ENCODE measurements around the gene ZP3. TPM values are rescaled to one million over a fixed set of nuclear protein-coding genes. Genes with fewer than 3 reads are reported as not detected.
A peak's percentile ranks its signal among the peaks of the same experiment; 100 is the strongest.
"Not testable (repeated sequence)": the region's sequence is repeated elsewhere in the genome, so short reads cannot be mapped to it uniquely, and the experiment has no call there.

Gene ZP3
- total and polyA plus RNA-seq, 4 donors, result 0.74 to 15.7 (median 3.4) TPM

DNA sequence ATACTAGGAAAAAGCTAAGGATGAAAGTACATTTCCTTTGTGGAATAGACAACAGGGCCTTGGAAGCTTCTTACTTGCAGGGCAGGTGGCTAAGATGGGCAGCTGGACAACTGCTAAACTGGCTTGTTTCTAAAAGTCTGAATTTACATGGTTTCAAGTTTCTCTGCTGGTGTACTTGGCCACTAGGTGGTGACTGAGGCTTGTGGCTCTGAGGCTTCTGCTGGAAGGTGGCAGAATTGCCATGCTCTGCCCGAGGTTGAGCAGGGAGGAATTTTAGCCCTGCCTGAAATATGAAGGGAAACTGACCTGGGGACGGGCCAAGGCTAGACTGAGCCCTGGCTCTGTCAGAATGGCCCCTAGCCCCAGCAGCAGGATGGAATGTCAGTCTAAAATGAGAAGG is 13.1 kb downstream of the ZP3 start:
- H3K4me3 ChIP-seq; H3K36me3 ChIP-seq (ENCODE audit: control insufficient read depth in 4 of 4, insufficient read depth in 4 of 4, low read length in 4 of 4); H3K4me1 ChIP-seq (ENCODE audit: control insufficient read depth in 5 of 5, insufficient read depth in 5 of 5, low read length in 5 of 5); H3K27me3 ChIP-seq (ENCODE audit: control insufficient read depth in 3 of 3, insufficient read depth in 3 of 3, low read length in 2 of 3); H3K9me3 ChIP-seq (ENCODE audit: control insufficient read depth in 4 of 4, insufficient read depth in 3 of 4, low read length in 3 of 4); H3K27ac ChIP-seq (ENCODE audit: low read depth in 1 of 2, low read length in 1 of 2); H3K9ac ChIP-seq (ENCODE audit: insufficient read depth in 1 of 2, low read length in 2 of 2): not testable (repeated sequence)
- TF ChIP-seq, protein P1, sequence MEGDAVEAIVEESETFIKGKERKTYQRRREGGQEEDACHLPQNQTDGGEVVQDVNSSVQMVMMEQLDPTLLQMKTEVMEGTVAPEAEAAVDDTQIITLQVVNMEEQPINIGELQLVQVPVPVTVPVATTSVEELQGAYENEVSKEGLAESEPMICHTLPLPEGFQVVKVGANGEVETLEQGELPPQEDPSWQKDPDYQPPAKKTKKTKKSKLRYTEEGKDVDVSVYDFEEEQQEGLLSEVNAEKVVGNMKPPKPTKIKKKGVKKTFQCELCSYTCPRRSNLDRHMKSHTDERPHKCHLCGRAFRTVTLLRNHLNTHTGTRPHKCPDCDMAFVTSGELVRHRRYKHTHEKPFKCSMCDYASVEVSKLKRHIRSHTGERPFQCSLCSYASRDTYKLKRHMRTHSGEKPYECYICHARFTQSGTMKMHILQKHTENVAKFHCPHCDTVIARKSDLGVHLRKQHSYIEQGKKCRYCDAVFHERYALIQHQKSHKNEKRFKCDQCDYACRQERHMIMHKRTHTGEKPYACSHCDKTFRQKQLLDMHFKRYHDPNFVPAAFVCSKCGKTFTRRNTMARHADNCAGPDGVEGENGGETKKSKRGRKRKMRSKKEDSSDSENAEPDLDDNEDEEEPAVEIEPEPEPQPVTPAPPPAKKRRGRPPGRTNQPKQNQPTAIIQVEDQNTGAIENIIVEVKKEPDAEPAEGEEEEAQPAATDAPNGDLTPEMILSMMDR (IDR thresholded peaks at IDR 0.05; ENCODE audit: control extremely low read depth, extremely low read depth), result peak; percentile 55
- peak; percentile 59 to 79 (median 71) for DNase-seq
- 0 to 12% methylated on average over 1 to 2 of the region's 2 CpGs for WGBS, 2 donors
- peak; percentile 79 for ATAC-seq (ENCODE audit: insufficient read depth, low FRiP score)

GRCh38 chr7:76439120-76439888 is 14.6 kb downstream of the ZP3 start:
- H3K27ac ChIP-seq (ENCODE audit: low read depth in 1 of 2, low read length in 1 of 2); DNase-seq; H3K4me1 ChIP-seq (ENCODE audit: control insufficient read depth in 5 of 5, insufficient read depth in 5 of 5, low read length in 5 of 5); H3K27me3 ChIP-seq (ENCODE audit: control insufficient read depth in 3 of 3, insufficient read depth in 3 of 3, low read length in 2 of 3); H3K9me3 ChIP-seq (ENCODE audit: control insufficient read depth in 4 of 4, insufficient read depth in 3 of 4, low read length in 3 of 4); H3K36me3 ChIP-seq (ENCODE audit: control insufficient read depth in 4 of 4, insufficient read depth in 4 of 4, low read length in 4 of 4); H3K9ac ChIP-seq (ENCODE audit: insufficient read depth in 1 of 2, low read length in 2 of 2); H3K4me3 ChIP-seq: not testable (repeated sequence)
- whole genome bisulfite sequencing, 2 donors, result 84 to 98% methylated on average over 4 of the region's 7 CpGs
- peak; percentile 14 for ATAC-seq (ENCODE audit: insufficient read depth, low FRiP score)

- not testable (repeated sequence) for H3K9me3 ChIP-seq (ENCODE audit: control insufficient read depth in 4 of 4, insufficient read depth in 3 of 4, low read length in 3 of 4); H3K27me3 ChIP-seq (ENCODE audit: control insufficient read depth in 3 of 3, insufficient read depth in 3 of 3, low read length in 2 of 3); H3K4me1 ChIP-seq (ENCODE audit: control insufficient read depth in 5 of 5, insufficient read depth in 5 of 5, low read length in 5 of 5); H3K9ac ChIP-seq (ENCODE audit: insufficient read depth in 1 of 2, low read length in 2 of 2); H3K4me3 ChIP-seq; ATAC-seq (ENCODE audit: insufficient read depth, low FRiP score); DNase-seq; H3K36me3 ChIP-seq (ENCODE audit: control insufficient read depth in 4 of 4, insufficient read depth in 4 of 4, low read length in 4 of 4); H3K27ac ChIP-seq (ENCODE audit: low read depth in 1 of 2, low read length in 1 of 2)
- 90 to 94% methylated on average over 4 of the region's 4 CpGs for WGBS, 2 donors
Measured at GRCh38 chr7:76440404-76440803, 15.7 kb downstream of the ZP3 start.

DNA sequence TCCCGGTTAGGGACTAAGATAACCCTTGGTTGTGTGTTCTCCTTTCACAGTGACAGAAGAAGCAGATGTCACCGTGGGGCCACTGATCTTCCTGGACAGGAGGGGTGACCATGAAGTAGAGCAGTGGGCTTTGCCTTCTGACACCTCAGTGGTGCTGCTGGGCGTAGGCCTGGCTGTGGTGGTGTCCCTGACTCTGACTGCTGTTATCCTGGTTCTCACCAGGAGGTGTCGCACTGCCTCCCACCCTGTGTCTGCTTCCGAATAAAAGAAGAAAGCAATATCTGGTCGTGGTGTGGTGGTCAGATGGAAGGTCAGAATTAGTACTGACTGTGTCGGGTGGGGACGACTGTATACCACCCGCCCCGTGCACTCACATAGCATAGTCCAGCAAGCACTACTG is 17.0 kb downstream of the ZP3 start:
- not testable (repeated sequence) for ATAC-seq (ENCODE audit: insufficient read depth, low FRiP score); H3K9me3 ChIP-seq (ENCODE audit: control insufficient read depth in 4 of 4, insufficient read depth in 3 of 4, low read length in 3 of 4); H3K4me3 ChIP-seq; H3K27ac ChIP-seq (ENCODE audit: low read depth in 1 of 2, low read length in 1 of 2); H3K9ac ChIP-seq (ENCODE audit: insufficient read depth in 1 of 2, low read length in 2 of 2); DNase-seq; H3K4me1 ChIP-seq (ENCODE audit: control insufficient read depth in 5 of 5, insufficient read depth in 5 of 5, low read length in 5 of 5); H3K36me3 ChIP-seq (ENCODE audit: control insufficient read depth in 4 of 4, insufficient read depth in 4 of 4, low read length in 4 of 4); H3K27me3 ChIP-seq (ENCODE audit: control insufficient read depth in 3 of 3, insufficient read depth in 3 of 3, low read length in 2 of 3)
- WGBS, 2 donors, result 70 to 100% methylated on average over 1 to 2 of the region's 10 CpGs

GRCh38 chr7:76442664-76443446 is 18.1 kb downstream of the ZP3 start:
- ATAC-seq (ENCODE audit: insufficient read depth, low FRiP score); DNase-seq; H3K27me3 ChIP-seq (ENCODE audit: control insufficient read depth in 3 of 3, insufficient read depth in 3 of 3, low read length in 2 of 3): not testable (repeated sequence)

DNA sequence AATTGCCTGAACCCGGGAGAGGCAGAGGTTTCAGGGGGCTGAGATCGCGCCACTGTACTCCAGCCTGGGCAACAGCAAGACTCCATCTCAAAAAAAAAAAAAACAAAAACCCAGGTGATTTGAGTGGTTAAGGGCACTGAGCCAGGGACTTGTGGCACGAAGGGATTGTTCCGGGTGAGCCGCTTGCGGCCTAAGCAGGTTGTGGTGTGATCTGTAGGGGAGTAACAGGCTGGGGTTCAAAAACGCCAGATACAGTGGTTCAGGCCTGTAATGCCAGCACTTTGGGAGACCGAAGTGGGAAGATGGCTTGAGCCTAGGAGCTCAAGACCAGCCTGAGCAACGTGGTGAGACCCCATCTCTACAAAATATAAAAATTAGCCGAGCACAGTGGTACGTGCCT is 19.1 kb downstream of the ZP3 start:
- H3K4me1 ChIP-seq (ENCODE audit: control insufficient read depth in 5 of 5, insufficient read depth in 5 of 5, low read length in 5 of 5); H3K9ac ChIP-seq (ENCODE audit: insufficient read depth in 1 of 2, low read length in 2 of 2); H3K9me3 ChIP-seq (ENCODE audit: control insufficient read depth in 4 of 4, insufficient read depth in 3 of 4, low read length in 3 of 4); ATAC-seq (ENCODE audit: insufficient read depth, low FRiP score); H3K36me3 ChIP-seq (ENCODE audit: control insufficient read depth in 4 of 4, insufficient read depth in 4 of 4, low read length in 4 of 4); H3K4me3 ChIP-seq; H3K27ac ChIP-seq (ENCODE audit: low read depth in 1 of 2, low read length in 1 of 2); H3K27me3 ChIP-seq (ENCODE audit: control insufficient read depth in 3 of 3, insufficient read depth in 3 of 3, low read length in 2 of 3): not testable (repeated sequence)
- peak in 1 of 3 donors; percentile 2 for DNase-seq
- WGBS, 2 donors, result 65 to 72% methylated on average over 7 to 10 of the region's 12 CpGs

More at GRCh38 chr7:76442664-76443446, 18.1 kb downstream of the ZP3 start:
- not testable (repeated sequence) for H3K36me3 ChIP-seq (ENCODE audit: control insufficient read depth in 4 of 4, insufficient read depth in 4 of 4, low read length in 4 of 4); H3K9ac ChIP-seq (ENCODE audit: insufficient read depth in 1 of 2, low read length in 2 of 2); H3K27ac ChIP-seq (ENCODE audit: low read depth in 1 of 2, low read length in 1 of 2); H3K4me3 ChIP-seq; H3K9me3 ChIP-seq (ENCODE audit: control insufficient read depth in 4 of 4, insufficient read depth in 3 of 4, low read length in 3 of 4); H3K4me1 ChIP-seq (ENCODE audit: control insufficient read depth in 5 of 5, insufficient read depth in 5 of 5, low read length in 5 of 5)
- WGBS, 2 donors, result 95 to 100% methylated on average over 4 of the region's 5 CpGs

DNA sequence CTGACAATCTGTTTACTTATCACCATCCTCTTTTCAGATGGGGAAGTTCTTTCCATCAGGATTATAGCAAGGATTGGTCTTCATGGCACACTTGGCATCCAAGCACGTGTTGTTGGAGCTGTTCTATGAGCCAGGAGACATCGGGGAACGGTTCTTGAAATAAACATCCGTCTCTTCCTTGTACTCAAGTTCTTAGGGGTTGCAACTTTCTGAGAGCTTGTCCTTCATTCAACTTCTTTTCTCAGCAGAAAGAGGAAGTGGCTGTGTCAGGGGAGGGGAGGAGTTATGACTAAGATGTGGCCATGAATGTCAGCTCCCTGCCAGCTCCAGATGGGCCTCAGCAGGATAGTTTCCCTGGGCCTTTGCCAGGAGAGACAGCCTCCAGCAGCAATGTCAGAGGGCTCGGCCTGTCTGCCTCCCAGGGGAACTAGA is 20.8 kb downstream of the ZP3 start:
- not testable (repeated sequence) for H3K27me3 ChIP-seq (ENCODE audit: control insufficient read depth in 3 of 3, insufficient read depth in 3 of 3, low read length in 2 of 3); H3K4me1 ChIP-seq (ENCODE audit: control insufficient read depth in 5 of 5, insufficient read depth in 5 of 5, low read length in 5 of 5); H3K4me3 ChIP-seq; H3K9ac ChIP-seq (ENCODE audit: insufficient read depth in 1 of 2, low read length in 2 of 2); H3K9me3 ChIP-seq (ENCODE audit: control insufficient read depth in 4 of 4, insufficient read depth in 3 of 4, low read length in 3 of 4); H3K36me3 ChIP-seq (ENCODE audit: control insufficient read depth in 4 of 4, insufficient read depth in 4 of 4, low read length in 4 of 4)
- peak; percentile 37 to 69 (median 52) for DNase-seq
- WGBS, 2 donors, result 0 to 1% methylated on average over 4 of the region's 5 CpGs
- peak overlapping the region in 1 of 2 donors; percentile 10 for H3K27ac ChIP-seq (ENCODE audit: low read depth in 1 of 2, low read length in 1 of 2)
- ATAC-seq (ENCODE audit: insufficient read depth, low FRiP score), result peak; percentile 84

Measured in lung (tissue), 12 donors.